Measurements from ENCODE around the gene VTI1A.

DNA sequence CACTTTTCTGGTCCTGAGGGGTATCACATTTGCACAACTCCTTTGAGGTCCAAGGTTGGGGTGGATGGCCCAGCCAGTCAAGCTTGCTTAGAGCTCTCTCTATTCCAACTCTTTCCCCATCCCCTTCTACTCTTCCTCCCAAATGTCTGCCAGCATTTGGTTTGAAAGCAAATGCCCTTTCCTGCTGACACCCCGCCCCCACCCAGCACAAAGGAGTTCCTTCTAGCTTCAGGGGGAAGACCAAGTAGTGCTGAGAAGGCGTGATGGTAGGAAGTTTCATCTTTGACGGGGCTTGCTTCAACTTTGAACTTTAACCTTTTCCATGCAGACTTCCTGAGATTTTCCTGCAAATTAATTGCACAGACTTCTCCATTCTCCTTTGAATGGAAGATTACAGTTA is 365.6 kb downstream of the VTI1A start:
- TF ChIP-seq IKZF3 (tag by site-specific recombination; IDR thresholded peaks at IDR 0.05) = no peak
- TF ChIP-seq ZNF521 (tag by site-specific recombination; IDR thresholded peaks at IDR 0.05) = no peak
- no peak for TF ChIP-seq ZFP41 (tag by site-specific recombination; IDR thresholded peaks at IDR 0.05; ENCODE audit: borderline replicate concordance)
